AML-193 (cell line): ENCODE measurements around the gene GRB10.
"Not testable (repeated sequence)": the region's sequence is repeated elsewhere in the genome, so short reads cannot be mapped to it uniquely, and the experiment has no call there.

ENCODE experiments used
- DNase-seq, 2 experiments: peaks; one replicate each; lab custom pipeline; 2025; lab: John Stamatoyannopoulos, UW

The GRB10 gene

DNA sequence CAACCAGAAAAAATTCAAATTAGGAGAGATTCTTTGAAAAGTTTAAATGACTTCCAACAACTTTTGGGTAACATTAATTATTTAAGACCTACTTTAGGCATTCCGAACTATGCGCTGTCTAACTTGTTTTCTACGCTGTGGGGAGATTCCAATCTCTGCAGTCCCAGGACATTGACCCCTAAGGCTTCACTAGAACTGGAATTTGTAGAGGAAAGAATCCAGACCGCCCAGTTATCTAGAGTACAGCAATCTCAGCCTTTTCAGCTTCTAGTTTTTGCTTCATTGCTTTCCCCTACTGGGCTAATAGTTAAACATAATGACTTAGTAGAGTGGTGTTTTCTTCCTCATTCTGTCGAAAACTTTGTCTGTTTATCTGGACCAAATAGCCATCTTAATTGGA lies 202.6 kb downstream of the GRB10 start:
- no peak for DNase-seq

DNA sequence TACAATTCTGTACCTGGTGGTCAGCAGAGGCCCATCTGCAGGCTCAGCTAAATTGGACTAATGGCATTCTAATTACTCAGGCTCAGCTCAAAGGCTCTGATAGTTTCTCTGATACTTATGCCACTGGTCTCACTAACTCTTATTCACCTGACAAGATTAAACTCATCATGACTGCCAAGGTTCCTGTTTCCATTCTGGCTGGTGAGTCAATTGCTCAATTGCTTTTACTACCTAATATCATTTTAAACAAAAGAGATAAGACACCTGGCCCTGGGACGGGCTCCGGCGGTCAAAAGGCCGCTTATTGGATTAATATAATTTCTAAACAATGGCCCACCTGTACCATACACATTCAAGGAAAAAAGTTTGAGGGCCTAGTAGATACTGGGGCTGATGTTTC lies 204.6 kb downstream of the GRB10 start:
- DNase-seq = not testable (repeated sequence)

DNA sequence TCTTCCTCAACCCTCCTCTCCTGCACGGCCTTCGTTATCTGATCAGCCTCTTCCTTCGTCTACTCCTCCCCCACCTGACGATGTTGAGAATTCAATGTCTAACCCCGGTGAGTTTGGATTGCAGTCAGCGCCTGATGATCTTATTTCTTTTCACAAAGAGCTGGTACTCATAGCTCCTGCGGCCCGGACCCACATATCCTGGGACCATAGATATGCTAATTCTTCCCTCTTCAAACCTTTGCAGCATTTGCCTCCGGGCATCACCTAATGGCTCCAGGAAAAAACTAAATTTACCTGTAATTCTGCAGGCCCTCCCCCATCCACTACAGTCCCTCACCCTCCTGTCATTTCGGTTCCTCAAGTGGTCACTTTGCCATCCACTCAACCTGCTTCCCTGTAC lies 205.1 kb downstream of the GRB10 start:
- no peak for DNase-seq

DNA sequence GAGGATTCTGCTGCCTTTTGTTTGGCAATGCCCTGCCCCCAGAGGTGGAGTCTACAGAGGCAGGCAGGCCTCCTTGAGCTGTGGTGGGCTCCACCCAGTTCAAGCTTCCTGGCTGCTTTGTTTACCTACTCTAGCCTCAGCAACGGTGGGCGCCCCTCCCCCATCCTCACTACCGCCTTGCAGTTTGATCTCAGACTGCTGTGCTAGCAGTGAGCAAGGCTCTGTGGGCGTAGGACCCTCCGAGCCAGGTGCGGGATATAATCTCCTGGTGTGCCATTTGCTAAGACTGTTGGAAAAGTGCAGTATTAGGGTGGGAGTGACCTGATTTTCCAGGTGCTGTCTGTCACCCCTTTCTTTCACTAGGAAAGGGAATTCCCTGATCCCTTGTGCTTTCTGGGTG lies 206.3 kb downstream of the GRB10 start:
- DNase-seq = not testable (repeated sequence)

DNA sequence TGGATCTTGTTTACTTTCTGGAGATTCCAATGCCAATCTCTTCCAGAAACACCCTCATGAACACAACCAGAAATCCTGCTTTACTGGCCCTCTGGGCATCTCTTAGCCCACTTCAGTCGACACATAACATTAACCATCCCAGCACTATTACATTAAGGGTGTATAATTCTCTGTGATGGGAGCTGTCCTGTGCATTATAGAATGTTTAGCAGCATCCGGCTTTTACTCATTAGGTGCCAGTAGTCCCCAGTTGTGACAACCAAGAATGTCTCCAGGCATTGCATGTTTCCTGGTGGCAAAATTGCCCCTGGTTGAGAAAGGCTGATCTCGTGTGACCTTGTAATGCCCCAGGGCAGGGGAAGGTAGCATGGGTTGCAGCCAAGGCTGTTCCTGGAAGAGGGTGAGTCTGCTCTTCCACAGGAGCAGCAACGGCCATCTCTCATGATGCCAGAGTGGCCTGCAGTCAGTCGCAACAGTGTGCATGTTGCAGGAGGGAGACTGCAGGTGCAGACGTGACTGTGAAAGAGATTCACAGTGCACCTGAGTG lies 214.9 kb downstream of the GRB10 start:
- no peak for DNase-seq

DNA sequence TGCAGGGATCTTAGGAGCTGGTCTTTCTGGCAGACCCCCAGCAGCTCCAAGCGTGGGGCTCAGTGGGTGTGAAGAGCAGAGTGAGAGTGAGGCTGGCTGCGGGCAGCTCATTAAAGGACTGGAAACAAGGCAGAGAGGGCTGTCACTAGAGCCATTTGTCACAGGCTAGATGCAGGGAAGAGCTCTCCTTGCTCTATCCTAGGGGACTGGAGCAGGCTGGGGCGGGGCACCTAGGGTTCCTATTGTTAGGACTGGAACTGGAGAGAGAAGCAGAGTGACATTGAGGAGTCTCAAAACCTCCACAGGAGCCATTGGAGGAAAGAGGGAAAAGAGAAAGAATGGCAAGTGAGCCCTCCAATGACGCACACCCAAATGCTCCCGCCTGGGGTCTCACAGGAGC lies 216.7 kb downstream of the GRB10 start:
- DNase-seq = no peak

DNA sequence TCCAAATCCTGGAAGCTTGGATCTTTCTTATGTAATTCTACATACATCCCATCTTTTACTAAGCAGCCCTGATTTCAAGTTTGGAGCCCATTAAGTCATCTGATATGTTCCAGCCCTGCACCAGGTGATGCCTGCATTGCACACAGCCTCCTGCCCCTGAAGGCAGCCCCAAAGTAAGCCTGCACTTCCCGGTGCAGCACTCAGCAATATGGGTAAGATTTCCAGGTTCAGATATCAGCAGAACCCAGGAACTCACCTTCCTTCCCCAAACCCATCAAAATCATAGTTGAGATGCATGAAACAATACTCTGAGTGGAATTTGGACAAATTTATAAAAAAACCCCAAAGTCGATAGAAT lies 217.2 kb downstream of the GRB10 start:
- DNase-seq = no peak

DNA sequence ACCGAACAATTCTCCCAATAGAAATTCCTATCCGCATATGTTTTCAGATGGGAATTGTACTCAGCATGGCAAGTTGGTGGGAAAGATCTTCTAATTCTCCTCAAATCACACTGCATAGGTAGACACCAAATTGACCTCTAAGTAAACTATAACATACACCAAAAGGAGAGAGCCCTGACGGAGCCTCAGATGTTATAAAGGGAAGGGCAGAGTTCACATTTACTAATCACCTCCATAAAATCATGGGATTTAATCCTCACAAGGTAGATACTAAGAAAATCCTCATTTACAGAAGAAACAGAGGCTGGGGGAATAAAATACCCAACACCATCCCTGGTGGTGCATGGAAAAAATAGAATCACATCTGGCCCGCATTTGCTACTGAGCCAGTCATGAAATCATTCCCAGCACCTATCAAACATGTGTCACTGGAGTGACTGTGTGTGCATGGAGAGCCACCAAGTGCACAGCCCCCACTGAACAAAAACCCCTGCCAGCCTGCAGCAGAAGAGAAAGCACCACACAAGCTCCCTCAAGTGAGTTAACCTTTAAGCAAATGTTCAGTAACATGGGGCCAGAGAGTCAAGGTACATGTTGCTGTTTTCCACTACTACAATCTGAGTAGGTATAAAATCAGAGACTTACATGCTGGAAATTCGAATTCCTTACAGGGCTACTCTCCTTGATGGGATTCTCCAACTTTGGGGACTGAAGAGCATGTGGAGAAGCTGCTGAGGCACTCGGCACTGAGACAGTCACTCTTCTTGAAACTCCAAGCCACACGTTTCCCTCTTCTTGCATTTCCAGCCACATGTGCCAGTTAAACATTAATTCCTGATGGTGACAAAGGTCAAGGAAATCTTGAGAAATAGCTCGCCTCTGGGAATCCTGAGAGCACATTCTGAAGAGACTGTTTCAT lies 217.8 kb downstream of the GRB10 start, which contains the start of gene DDC:
Gene DDC, minus strand, starts transcription at position 766 of the 919 bp plus-strand sequence. CDS start 21,320 bp downstream, outside the sequence.
- no peak for DNase-seq

DNA sequence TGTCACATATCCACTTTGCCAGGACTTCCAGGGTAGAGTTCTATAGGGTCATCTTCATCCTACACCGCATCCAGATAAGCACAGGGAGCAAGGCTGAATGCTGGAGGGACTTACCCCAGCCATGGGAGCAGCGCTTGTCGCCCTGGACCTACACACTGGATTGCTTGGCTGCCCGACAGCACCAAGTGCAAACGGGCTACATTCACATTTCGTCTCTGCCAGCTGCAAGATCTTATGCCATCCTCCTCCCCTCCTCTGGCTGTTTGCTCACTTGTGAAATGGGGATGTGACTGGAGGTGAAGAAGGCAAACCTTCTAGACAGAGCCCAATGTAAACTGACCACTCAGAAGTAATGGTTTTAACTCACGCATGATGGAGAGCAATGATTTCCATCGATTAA lies 218.5 kb downstream of the GRB10 start:
- DNase-seq = no peak

DNA sequence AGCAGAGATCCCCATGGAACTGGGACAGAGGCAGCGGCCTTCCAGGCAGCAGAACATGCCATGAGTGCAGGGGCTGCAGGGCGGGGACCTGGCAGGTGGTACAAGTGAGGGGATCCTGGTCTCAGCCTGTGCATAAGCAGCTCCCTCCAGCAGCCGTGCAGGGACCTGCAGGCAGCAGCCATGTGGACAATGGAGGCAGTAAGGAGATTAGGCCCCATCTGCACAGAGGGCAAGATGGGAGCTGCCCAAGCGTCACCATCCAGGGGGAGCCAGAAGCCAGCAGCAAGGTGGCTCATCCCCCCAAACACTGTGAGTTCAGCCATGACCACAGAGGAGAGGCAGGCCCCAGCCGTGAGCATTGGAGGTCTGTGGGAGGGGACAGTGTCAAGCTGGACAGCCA lies 220.6 kb downstream of the GRB10 start:
- DNase-seq = no peak

DNA sequence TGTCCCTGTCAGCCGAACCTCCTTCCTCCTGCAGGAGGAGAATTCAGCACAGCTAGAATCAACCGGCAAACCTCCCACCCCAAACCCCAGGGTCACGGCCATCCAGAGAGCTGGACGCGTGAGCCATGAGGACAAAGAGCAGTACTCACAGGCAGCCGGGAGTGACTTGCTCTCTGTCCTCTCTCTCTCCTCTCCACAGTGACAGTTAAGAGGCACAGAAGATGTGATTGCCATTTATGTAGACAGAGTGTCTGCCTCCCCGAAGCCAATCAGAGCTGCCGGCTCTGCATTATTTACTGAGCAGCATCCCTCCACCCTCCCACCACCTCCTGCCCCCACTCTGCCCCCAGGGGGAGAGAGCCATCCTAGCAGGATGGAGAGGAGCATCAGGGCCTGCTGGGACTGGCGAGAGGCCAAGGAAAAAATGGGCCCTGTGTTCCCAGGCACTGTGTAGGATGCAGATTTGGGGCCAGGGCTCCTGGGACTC lies 221.8 kb downstream of the GRB10 start:
- DNase-seq = no peak

DNA sequence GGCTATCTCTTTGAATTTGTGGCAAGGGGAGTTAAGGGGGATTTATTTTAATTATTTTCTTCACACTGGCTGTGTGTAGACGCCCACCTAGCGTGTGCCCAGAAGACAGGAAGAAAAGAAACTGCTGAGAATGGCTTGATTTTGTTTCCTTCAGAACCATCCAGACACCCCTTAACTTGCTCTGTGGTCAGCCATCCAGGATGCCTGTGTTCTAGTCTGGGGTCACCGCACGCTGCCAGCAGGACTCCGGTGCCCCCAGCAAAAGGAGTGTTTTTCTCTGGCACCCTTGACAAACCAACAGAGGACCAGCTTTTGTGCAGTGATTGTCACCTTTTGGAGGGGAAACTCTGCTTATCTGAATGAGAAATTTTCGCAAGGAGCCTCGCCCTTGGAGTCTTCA lies 222.8 kb downstream of the GRB10 start:
- DNase-seq = no peak

DNA sequence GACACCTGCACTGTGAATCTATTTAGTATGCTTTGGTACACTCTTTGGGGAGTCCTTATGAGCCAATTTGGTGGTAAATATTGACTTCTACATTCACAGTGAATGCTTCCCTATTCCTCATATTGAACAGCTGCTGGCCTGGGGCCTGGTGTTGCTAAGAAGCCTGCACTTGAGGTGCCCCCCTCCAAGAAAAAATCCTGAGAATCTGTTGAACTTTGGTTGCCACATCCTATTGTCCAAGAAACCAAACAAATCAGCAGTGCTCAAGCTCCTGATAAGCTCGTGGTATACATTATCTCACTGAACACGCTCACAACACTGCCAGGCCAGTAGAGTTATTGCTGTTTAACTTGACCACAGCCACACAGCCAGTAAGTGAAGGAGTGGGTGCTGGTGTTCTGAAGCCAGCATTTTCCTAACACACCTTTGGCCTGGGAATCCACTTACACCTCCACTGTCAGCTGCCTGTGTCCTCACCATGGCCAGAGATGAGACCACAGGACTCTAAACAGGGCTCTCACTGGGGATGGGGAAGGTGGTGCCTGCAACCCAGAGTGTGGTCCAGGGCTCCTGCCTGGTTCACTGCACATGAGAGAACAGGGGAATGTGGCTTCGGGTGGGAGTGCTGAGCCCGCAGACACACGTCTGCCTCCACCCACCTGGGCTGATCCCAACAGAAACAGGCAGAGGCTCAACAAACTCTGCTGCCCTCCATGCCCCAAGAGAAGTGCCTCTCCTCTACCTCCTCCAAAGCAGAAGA lies 224.2 kb downstream of the GRB10 start:
- DNase-seq = no peak

DNA sequence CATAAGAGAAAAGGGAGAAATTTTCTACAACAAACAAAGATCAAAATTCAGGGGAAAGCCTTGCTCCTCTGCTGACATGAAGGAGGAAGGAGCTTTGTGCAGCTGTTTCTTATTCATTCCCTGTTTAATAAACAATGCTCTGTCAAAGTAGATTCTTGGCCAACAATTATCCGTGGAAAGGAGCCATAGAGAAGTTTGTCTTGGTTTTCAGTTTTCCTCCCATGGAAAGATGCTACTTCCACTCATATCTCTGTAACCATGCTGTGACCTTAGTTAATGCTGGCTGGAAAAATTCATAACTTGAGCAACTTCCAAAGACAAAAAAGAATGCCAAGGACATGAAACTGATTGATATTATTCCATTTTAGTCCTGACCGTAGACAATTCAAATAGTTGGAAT lies 225.6 kb downstream of the GRB10 start:
- no peak for DNase-seq

DNA sequence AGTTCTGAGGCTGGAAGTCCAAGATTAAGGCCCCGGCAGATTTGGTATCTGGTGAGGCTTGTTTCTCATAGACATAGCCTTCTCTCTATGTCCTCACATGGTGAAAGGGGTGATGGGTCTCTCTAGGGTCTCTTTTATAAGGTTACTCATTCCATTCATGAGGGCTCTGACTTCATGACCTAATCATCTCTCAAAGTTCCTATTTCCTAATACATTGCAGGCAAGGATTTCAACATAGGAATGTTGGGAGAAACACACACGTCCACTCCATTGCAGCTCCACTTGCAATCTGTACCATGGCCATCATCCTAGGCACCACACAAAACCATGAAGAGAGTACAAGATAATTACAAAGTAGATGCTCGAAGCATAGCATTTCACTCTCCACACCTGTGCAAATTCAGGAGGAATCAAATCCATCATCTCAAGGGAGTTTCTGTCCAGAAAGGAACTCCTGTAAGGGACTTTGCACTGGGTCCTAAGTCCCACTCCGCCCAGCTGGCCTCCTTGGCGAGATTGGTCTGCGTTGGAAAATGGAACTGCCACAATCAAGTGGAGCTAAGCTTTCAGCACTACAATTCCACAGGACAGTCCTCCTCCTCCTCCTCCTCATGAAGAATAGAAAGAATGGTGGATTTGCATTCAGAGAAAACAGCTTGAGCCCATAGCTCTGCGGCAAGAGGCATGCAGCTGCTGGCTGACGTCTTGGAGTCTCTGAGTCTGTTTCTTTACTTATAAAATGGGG lies 226.3 kb downstream of the GRB10 start:
- DNase-seq = no peak

DNA sequence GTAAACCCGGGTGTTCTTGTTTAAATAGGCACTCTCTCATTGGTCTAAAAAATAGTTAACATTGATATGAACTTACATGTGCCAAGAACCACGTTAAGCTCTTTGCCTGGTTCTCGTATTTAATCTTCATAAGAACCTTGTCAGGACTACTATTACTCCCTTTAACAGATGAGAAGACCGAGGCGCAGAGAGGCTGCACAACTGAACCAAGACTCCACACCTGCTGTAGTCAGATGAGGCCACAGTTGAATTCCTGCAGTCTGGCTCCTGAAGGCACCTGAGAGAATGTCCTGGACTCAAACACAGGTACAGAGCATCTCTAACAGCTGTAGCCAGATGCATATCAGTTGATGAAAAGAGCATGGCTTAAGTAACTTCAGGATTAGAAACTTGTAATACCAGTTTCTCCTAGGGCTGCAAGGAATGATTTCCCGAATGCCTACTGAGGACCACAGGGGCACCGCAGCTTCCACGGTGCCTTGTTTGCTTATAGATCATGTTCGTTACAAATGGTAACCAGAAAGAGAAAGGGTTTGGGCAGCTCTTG lies 227.0 kb downstream of the GRB10 start:
- no peak for DNase-seq

DNA sequence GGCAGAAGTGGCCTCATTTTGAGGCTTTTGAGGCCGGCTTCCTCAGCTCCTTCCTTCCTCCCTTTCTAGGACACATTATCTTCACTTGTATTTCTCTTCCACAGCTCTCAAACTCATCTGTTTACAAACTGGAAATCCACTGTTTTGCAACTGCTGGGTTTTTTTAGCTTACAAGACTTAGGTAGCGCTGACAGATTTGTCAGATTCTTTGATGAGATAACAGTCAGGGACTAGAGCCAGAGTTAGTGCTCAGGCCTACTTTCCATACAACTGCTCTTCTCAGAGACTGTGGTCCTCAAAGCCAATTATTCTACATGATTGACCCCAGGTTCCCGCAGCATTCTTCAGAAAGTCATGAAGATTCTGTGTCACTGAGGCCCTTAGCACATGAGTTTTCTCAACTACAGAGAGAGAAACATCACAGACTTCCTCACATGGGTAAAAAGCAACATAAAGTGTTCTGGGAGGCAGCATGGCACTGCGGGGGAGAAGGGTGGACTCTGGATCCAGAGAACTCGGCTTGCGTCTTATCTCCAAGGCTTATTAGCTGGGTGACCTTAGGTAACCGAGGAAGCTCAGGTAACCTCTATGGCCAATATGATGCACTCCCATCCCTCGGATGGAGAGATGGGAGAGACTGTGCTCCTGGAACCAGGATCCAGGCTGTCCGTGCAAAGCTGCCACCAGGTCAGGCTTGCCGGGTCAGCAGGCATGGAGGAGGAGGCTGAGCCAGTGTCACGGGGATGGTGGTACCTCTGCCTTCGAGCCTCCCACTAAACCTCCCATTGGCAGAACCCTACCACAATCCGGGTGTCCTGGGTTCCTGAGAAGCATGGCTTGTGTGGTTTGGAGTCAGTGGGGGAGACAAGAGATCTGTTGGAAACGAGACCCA lies 228.0 kb downstream of the GRB10 start:
- no peak for DNase-seq

DNA sequence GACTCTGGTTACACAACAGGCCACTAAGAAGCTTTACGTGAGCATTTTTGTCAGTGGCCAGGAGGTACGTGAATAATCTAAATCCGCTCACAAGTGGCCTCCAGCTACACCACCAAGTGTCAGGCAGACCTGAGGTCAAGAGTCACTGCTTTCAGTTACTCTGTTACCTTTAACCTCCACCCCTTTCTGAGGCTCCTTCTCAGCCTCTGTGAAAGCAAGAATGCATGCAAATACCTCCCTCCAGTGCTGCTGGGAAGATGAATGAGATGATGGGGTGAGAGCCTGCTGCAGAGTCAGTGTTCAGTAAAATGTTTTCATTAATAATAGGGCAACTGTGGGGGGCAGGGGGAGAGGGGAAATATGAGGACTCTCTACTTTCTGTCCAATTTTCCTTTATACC lies 228.7 kb downstream of the GRB10 start:
- DNase-seq = no peak

DNA sequence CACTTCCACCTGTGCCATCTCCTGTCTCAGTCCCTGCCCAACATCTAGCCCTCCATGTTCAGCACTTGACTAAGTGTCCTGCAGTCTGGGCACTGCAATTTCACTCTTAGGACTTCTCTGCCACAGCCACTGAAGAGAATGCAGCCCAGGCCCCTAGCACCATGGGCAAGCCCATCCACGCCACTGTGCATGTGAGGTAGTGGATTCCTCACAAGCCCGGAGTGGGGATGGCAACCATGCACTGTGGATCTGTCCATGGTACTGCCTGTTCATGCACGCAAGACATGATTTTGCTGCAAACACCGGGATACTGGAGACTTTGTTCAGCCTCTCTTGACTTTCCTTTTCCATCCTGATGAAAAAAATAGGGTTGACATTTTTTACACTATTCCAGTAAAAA lies 229.8 kb downstream of the GRB10 start:
- DNase-seq = no peak

DNA sequence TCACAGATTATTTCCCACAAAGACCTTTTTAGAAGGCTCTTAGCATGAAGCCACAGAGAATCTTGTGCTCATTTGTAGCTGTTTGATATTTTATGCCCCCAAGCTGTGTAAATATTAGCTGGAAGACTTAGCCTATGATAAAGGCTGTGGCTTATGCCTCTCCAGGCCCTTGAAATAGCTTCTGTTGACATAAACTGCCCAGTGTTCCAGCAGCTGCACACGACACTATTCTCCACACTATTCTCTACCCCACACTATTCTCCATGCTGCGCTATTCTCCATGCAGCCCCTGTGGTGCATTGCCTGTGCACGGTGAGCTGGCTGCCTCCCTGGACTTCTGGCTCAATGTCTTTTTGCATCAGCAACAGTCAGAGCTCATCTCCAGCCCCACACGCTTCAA lies 230.6 kb downstream of the GRB10 start:
- no peak for DNase-seq

DNA sequence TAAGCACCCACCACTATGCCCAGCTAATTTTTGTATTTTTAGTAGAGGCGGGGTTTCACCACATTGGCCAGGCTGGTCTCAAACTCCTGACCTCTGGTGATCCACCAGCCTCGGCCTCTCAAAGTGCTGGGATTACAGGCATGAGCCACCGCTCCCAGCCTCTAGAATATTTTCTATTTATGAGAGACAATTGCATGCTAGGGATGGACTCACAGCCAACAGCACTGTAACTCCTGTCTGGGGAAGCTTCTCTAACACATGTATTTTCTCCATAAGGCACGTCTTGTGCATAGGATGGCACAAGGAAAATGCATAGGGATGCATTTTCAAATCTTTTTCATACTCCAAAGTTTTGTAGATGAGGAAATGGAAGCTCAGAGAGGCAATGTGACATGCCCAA lies 237.1 kb downstream of the GRB10 start:
- not testable (repeated sequence) for DNase-seq
